Measurements from ENCODE around the gene TES.

Gene TES

DNA sequence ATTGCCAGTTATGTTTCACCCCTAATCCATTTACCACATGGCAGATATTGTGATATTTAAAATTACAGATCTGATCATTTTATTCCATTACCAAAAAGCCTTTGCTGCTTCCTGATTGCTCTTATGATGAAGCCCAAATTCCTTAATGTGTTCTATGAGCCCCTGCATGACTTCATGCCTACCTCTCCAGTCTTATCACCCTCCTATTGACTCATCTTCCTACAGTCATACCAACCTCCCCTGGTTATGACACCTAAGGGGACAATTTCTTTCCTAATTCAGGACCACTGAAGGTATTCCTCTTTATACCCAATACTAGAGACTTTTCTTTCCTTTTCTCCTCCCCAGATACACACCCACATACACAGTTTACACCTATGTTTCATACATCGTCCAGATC is 36.0 kb downstream of the TES start:
- TF ChIP-seq, protein P1, sequence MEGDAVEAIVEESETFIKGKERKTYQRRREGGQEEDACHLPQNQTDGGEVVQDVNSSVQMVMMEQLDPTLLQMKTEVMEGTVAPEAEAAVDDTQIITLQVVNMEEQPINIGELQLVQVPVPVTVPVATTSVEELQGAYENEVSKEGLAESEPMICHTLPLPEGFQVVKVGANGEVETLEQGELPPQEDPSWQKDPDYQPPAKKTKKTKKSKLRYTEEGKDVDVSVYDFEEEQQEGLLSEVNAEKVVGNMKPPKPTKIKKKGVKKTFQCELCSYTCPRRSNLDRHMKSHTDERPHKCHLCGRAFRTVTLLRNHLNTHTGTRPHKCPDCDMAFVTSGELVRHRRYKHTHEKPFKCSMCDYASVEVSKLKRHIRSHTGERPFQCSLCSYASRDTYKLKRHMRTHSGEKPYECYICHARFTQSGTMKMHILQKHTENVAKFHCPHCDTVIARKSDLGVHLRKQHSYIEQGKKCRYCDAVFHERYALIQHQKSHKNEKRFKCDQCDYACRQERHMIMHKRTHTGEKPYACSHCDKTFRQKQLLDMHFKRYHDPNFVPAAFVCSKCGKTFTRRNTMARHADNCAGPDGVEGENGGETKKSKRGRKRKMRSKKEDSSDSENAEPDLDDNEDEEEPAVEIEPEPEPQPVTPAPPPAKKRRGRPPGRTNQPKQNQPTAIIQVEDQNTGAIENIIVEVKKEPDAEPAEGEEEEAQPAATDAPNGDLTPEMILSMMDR (IDR thresholded peaks at IDR 0.05; ENCODE audit: insufficient read depth, low read depth, low read length, missing control alignments): no peak
- no peak overlapping the region for H3K4me3 ChIP-seq (ENCODE audit: low read length)
- no peak for DNase-seq (ENCODE audit: low read depth)

GRCh38 chr7:116249969-116250553 is 39.7 kb downstream of the TES start:
- H3K4me3 ChIP-seq (ENCODE audit: low read length): no peak overlapping the region
- DNase-seq (ENCODE audit: low read depth): peak; percentile 52

GRCh38 chr7:116251675-116252074 is 41.3 kb downstream of the TES start:
- no peak overlapping the region for H3K4me3 ChIP-seq (ENCODE audit: low read length)
- no peak for DNase-seq (ENCODE audit: low read depth)
- TF ChIP-seq, protein P1 (IDR thresholded peaks at IDR 0.05; ENCODE audit: insufficient read depth, low read depth, low read length, missing control alignments): no peak

More at GRCh38 chr7:116249969-116250553, 39.7 kb downstream of the TES start:
- TF ChIP-seq, protein P1 (IDR thresholded peaks at IDR 0.05; ENCODE audit: insufficient read depth, low read depth, low read length, missing control alignments): peak; percentile 66

DNA sequence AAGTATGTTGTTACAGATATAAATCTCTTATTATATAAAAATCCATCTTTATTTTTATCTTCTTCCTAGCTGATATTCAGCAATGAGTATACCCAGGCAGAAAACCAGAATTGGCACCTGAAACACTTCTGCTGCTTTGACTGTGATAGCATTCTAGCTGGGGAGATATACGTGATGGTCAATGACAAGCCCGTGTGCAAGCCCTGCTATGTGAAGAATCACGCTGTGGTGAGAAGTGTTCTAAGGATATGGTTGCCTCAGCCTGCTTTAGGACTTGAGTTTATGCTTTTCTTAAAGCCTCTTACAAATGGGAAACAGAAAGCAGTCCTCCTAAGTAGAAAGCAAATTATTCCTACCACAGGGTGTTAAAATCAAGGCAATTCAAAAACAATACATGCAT is 41.9 kb downstream of the TES start:
- H3K4me3 ChIP-seq (ENCODE audit: low read length): no peak overlapping the region
- TF ChIP-seq, protein P1 (IDR thresholded peaks at IDR 0.05; ENCODE audit: insufficient read depth, low read depth, low read length, missing control alignments): no peak
- DNase-seq (ENCODE audit: low read depth): no peak

DNA sequence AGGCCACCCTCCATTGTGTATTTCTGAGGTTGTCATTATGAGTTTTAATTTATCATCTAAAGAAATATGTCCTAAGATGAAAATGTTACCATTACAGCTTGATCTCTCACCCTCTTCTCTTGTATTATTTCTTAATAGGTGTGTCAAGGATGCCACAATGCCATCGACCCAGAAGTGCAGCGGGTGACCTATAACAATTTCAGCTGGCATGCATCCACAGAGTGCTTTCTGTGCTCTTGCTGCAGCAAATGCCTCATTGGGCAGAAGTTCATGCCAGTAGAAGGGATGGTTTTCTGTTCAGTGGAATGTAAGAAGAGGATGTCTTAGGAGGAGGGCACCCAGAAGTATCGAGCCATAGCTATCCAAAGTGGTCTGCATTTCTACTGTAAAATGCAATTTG is 46.8 kb downstream of the TES start:
- DNase-seq (ENCODE audit: low read depth): no peak
- TF ChIP-seq, protein P1 (IDR thresholded peaks at IDR 0.05; ENCODE audit: insufficient read depth, low read depth, low read length, missing control alignments): no peak
- H3K4me3 ChIP-seq (ENCODE audit: low read length): no peak overlapping the region

- peak; percentile 73 for DNase-seq (ENCODE audit: low read depth)
- TF ChIP-seq, protein P1 (IDR thresholded peaks at IDR 0.05; ENCODE audit: insufficient read depth, low read depth, low read length, missing control alignments): peak; percentile 71
- H3K4me3 ChIP-seq (ENCODE audit: low read length): no peak overlapping the region
Measured at GRCh38 chr7:116258734-116259133, 48.4 kb downstream of the TES start.
